HG03108 (cell line): ENCODE measurements around the gene FIGLA.
"Not testable (repeated sequence)": the region's sequence is repeated elsewhere in the genome, so short reads cannot be mapped to it uniquely, and the experiment has no call there.

Experiments used
- ATAC-seq: cut with Tn5 transposase; IDR thresholded peaks from one replicate; pipeline ENCODE4 v1.9.1; 2021; ENCODE audit warnings: moderate library complexity; ENCODE audit not compliant: unreplicated experiment

Gene FIGLA

DNA sequence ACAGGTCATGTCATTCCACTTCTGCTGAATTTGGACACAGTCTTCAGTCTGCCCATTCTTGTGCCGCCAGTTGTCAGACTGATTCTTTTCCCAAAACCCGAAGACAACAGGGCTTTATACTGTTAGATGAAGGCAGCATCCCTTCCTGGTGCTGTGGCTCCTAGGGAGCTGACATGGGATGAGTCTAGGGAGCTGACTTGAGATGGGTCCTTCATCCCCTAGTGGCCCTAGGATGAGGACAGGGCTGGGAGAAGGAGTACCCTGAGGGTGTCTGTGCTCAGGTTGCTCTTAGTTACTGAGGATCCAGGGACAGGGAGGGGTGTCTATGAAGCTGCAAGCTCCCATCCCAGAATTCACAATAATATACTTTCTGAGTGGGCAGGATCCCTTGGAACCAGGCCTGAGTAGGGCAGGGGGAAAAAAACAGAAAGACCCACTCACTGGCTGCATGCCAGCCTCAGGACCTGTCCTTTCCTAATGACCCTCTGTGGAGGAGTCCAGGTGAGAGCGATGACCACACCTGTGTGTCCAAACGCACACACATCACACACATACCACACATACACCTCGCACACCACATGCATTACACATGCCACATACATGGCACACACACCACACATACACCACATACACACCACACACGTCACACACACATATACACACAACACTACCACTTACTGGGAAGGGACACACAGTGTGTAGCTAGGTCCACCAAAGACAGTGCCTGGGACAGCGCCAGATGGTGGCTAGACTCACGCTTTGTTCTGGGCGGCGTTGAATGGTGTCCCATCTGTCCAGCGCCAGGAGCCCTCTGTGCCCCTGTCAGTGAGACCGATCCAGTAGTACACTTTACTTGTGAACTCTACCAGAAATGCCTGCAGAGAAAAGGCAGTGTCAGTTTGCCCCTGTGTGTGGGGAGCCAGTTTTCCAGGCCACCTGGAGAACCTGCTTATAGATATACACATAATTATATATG, 18.8 kb upstream of the FIGLA start:
- ATAC-seq = no peak

DNA sequence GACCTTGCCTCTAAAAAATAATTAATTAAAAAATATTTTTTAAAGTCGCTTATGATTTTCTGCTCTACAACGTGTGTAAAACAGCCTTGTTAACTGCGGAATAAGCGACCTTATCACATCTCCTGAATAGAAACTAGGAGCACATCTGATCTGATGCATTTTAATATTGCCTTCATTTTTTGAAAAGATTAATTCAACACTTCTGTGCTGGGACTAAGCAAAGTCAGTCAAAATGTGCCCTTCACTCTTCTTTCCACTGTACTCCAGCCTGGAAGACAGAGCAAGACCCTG, 17.3 kb upstream of the FIGLA start:
- ATAC-seq = no peak

DNA sequence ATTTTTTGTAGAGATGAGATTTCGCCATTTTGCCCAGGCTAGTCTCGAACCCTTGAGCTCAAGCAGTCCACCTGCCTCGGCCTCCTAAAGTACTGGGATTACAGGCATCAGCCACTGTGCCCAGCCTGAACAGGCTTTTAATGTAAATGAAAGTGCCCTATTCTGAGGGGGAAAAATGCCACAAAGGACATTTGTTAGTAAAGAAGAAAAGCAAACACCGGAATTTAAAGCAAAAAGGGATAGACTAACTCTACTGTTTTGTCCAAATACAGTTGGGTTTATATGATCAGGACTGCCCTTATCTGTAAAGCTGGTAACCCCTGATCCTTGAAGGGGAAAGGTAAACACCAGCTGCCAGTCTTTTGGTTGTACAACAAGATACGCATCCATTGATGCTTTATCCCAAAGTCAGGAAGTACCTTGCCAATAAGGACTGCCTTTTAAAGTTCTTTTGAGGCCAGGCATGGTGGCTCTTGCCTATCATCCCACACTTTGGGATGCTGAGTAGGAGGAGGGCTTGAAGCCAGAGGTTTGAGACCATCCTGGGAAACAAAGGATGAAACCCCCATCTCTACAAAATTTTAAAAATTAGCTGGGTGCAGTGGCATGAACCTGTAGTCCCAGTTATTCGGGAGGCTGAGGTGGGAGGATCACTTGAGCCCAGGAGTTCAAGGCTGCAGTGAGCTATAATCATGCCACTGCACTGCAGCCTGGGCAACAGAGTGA, 16.8 kb upstream of the FIGLA start:
- no peak for ATAC-seq

DNA sequence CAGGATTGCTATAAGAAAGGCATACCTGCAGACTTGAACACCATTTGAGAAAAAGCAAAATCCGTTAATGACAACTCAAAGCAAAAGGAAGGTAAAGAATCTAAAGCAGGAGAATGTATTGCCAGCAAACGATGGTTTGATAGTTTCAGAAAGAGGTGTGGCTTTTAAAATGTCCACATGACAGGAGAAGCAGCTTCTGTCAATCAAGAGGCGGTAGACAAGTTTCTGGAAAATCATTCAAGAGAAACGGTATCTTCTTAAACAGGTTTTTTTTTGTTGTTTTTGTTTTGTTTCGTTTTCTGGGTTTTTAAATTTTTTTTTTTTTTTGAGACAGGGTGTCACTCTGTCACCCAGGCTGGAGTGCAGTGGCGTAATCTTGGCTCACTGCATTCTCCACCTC, 16.2 kb upstream of the FIGLA start:
- no peak for ATAC-seq

DNA sequence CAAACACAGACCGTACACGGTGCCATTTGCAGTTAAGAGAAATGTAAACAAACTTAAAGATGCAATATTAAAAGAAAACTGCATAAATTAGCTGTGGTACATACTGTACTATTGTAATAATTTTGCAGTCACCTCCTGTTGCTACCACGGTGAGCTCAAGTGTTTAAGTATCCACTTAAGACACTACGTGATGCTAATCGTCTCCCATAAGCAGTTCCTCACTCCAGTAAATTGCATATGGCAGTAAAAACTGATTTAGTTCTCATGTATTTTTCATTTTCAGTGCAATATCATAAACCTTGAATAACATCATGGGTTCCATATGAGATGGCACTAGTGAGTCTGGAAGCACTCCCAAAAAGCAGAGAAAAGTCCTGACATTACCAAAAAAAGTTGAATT, 15.6 kb upstream of the FIGLA start:
- no peak for ATAC-seq

DNA sequence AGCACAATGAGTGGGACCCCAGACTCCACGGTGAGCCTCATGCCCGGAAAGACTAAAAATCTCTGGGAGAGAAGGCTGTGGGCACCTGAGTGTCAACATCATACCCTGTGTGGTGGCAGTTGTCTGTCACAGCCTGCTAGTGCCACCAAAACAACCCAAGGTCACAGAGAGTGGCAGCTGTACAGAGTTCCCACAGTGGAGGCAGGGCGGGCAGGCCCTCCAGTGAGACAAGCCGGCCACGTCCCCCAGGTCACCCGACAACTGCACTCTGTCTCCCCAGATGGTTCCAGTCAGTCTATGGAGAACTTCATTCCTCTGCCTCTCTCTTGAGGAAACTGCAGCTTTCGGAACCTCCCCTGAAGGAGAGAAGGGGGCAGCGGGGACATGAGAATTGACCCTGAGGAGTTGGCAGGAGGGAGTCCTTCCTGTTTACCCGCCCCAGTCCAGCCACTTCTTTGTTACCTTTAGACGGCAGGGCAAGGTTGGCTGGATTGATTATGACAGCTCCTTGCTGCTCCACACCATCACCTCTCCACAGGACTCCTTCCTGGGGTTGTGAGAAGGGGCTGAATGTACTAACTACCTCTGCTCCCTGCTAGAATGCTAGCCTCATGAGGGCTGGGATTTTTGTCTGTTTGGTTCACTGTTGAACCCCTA, 11.3 kb upstream of the FIGLA start:
- no peak for ATAC-seq

DNA sequence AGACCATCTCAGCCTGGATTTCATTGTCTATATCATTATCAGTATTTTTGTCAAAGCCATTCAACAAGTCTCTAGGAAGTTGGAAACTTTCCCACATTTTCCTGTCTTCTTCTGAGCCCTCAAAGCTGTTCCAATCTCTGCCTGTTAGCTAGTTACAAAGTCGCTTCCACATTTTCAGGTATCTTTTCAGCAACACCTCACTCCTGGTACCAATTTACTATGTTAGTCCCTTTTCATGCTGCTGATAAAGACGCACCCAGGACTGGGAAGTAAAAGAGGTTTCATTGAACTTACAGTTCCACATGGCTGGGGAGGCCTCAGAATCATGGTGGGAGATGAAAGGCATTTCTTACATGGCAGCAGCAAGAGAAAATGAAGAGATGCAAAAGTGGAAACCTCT, 9.3 kb upstream of the FIGLA start:
- no peak for ATAC-seq

DNA sequence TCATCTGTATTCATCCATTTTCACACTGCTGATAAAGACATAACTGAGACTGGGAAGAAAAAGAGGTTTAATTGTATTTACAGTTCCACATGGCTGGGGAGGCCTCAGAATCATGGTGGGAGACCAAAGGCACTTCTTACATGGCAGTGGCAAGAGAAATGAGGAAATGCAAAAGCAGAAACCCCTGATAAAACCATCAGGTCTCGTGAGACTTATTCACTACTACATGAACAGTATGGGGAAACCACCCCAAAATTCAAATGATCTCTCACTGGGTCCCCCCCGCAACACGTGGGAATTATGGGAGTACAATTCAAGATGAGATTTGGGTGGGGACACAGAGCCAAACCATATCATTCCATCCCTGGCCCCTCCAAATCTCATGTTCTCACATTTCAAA, 7.6 kb upstream of the FIGLA start:
- not testable (repeated sequence) for ATAC-seq

DNA sequence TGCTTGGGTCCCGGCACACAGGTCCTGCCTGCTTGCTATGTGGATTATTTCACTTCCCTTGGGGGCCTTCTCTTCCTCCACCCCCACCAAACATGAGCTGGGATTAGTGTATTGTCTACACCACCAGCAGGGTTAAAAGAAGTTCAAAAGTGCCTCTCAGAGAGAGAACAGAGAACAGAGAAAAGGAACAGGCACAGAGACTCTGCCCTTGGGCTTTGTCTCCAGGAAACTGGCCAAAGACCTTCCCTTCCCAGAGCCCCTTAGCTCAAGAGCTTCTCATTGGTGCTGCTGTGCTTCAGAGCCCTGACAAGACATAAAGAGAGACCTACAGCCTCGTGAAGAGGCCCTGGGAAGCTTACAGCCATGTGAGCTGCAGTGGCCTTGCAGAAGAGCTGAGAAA, 7.1 kb upstream of the FIGLA start:
- ATAC-seq = no peak

DNA sequence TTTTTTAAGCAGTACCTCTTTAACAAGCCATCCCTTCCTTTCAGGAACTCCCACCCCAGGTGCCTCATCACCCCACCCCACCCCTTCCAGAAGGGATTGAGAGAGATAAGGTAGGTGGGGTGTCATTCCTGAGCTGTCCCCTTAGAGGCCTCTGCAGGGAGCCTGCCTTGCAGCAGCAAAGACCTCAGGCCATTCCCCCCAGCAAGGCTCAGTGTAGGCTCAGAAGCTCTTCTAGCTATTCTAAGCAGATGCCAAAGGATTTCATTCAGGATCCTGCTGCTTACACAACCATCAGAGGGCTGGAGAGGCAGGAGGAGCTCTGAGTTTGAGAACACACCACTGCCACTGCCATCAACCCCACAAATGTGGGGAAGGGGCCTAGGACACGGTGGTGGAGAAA, 5.8 kb upstream of the FIGLA start:
- no peak for ATAC-seq

DNA sequence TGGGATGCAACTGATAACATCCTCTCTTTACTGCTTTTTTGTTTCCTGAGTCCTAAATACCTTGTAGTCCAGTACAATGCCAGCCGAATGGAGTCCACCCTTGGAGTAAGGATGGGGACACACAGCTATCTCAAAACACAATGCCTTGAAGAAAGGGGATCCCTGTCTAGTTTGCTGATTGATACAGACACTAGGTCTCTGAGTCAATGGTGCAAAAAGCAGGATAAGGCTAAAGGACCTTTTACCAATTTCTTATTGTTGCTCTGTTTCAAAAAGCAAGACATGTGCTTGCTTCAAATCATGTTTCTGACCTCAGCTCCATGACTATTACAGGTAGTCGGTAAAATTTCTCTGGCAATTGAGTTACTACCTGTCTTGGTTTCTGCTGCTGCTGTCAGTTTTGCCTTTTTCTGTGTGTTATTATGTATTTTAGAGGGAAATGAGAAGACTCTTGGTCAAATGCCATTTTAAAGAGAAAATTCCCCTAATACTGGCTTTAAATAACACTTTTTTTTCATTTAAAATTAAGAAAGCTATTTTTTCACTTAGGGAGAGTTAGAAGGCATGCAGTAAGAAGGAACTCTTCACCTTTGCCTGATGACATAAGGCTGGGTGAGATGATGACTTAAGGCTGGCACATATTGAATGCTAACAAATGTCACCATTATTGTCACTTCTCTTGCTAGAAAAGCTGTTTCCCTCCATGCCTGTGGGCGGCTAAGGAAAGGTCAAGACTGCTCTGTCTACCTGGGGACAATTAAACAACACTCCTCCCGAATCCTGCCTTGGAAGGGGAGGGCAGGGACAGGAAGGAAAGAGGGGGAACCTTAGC, 4.9 kb upstream of the FIGLA start:
- no peak for ATAC-seq

DNA sequence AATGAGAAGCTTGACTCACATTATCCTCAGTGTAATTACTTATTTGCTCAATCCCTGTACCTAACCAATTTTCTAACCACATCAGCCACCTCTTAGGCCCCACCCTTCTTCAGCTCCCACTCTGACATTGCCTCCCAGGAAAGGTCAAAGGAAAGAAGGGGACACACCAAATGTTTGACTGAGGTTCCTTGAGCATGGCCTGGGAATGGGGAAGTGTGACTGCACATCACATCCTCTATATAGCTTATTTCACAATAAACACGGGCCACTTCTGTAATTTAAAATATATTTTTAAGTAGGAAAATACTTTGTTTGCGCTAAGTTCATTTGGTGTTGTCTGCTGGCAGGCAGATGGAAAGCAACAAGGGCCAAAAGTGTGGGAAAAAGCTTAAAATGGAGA, 3.0 kb upstream of the FIGLA start:
- ATAC-seq = no peak

DNA sequence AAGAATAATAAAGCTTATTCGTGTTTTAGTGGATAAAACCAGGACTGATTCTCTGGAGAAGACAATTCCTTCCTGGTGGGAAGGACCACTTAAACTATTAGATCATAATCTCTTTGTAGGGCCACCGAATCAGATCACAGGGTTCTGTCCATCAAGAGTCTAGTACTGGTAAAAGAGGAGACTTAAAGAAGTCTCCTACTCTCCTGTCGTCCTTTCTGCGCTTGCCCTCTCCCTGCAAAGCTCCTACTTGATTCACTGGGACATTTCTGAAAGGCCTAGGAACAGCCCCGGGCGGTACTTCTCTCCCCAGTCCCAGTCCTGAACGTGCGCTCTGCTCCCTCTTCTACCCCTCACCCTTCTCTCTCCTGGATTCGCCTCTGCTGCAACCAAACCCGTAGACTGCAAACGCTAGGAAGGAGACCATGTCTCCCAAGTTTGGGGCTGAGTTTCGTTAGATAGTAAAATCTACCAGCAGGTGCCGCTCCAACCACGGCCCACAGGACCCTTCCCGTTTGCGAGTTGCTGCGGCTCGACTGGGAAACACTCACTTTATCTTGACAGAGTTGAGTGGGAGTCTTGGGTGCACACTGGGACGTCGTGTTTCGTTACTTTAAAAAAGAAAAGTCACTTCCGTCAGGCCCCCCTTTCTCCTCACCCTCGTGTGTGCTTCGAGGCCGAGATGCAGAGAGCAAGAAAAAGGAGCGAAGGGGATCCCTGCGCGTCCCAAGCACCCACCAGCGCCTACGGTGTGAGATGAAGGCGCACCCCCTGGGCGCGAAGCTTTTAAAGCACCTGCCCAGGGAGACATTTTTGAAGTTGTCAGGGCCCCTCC, 923 bp downstream of the FIGLA start:
- ATAC-seq = no peak

DNA sequence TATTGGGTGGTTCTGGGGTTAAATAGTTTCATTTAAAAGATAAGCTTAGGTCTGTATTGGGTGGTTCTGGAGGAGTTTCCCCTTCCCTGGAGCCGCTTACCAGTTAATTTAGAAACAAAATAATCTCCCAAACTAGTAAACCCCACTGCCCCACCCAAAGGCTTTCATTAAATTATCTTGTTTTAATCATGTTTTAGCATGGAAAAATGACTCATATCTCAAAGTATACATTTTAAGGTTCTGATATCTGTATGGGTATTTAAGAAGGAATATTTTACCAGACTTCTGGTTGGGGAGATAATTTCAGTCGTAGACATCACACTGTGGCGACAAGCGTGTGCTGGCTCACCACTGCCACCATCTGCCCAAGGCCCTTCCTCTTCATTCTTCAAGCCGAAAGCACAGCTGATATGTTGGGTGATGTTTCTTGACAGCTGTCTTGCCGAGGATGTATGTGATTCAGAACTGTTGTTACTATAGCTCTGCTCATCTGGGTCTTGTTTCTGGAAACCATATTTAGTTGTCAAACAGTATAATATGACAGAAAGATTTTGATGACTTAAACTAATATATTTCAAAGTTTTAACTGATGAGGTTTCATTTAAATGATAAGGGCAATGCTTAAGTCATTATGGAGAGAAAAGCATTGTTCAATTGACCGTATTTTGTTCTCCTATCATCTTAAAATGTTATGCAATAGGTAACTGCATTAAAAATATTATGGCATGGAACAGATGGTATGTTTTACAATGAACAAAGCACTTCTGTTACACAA, 5.1 kb downstream of the FIGLA start:
- ATAC-seq = no peak

DNA sequence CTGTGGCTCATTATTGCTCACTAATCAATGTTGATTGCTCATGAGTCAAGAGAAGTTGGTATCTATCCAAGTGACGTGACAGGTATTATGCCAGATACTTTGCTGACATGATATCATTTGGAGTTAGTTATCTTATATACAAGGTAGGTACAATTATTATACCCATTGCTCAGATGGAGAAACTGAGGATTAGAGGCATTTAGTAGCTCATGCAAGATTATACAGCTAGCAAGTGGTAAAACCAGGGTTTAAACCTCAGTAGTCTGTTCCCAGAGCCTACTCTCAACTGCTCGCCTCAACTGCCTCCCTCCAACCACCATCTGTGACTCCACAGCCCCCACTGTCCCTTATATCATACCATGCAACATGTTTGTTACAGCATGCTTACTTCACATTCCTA, 6.1 kb downstream of the FIGLA start:
- ATAC-seq = no peak

DNA sequence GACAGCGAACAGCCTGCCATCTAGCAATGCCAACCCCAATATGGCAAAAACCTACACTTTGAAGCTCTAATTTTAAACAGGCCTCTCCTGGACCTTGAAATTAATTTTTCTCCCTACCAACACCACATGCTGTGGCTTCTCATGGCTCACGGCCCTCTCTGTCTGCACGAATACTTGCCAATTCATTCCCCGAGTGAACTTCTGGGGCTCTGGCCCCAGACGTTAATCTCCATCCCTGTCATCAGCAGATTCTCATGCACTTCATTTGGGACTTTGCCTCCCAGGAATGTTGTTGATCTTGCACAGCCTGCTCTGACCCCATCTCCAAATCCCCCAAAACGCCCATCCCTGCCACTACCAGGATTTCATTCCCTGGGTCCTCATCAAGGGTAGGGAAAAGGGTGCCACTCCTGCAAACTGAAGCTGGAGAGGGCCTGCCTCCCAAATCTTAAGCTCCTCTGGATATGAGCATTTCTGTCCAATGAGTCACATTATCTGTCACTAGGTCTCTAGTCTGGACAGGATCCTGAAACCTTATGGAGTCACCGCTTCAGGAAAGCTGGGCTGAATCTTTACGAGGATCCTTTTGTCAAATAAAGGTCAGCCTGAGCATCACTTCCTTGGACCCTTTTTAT, 10.4 kb downstream of the FIGLA start:
- no peak for ATAC-seq

DNA sequence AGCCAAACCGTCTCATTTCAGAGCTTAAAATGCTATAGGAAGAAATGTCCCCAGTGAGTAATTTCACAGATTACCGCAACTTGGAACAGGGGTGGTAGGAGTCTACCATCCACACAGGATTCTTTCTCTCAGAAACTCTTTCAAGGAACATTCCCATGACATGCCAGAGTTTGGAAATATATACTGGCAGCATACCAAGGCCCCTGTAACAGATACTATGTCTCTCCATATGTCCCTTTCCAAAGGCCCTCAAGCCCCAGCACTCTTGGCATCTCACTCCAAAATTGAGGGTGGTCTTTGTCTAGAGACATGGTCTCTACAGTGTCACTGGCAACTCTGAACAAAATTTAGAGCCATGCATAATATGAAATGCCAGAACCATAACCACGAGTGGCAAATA, 11.0 kb downstream of the FIGLA start:
- no peak for ATAC-seq

DNA sequence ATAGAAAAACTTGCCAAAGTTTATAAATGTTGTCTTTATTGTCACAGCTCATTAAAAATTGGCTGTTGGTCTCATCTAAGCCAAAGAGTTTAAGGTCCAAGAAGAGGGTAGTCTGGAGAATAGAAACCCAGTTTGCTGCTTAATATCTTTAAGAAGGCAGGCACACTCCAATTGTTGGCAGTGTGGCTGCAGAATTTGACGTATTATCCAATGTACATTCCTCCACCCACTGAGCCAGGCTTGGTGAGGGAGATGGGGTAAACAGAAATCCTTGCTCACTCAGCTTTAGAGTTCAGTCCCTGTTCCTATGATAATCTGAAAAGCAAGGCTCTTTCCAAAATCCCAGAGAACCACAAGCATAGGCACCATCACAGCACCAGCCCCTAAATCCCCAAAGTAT, 11.8 kb downstream of the FIGLA start:
- ATAC-seq = no peak

DNA sequence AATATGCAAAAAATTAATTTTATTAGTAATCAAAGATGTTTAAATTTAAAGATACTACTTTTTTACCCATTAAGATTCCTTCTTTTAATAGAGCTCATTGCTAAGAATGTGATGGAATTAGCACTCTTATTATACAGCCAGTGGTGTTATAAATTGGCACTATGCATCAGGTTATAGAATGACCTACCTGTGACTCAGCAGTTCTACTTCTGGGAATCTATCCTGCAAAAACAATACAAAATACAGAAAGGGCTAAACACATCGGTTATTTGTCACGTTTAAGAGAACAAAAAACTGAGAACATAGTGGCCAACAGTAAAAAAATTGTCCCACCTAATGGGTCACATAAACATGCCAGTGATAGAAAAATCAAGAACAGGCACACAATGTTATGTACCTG, 13.0 kb downstream of the FIGLA start:
- no peak for ATAC-seq
